Smooth muscle cell (in vitro differentiated cells): ENCODE measurements around the gene NALCN. TPM values are rescaled to one million over a fixed set of nuclear protein-coding genes. Genes with fewer than 3 reads are reported as not detected.

Source experiments
- DNase-seq: peaks from one replicate; lab custom pipeline; 2025; ENCODE audit not compliant: unreplicated experiment; lab: John Stamatoyannopoulos, UW
- H2AFZ ChIP-seq: fragments of 200-600 bp; sonication (generic); 2 replicates; pipeline ENCODE4 v1.6.0; 2016; ENCODE audit warnings: antibody characterized with exemption, low read depth, mild to moderate bottlenecking
- H3F3A ChIP-seq: fragments of 200-600 bp; sonication (generic); 2 replicates; pipeline ENCODE4 v1.6.0; 2017; ENCODE audit warnings: antibody characterized with exemption, low read depth
- H3K27ac ChIP-seq: fragments of 200-600 bp; sonication (generic); 2 replicates; pipeline ENCODE4 v1.5.1; 2016; ENCODE audit warnings: low read depth, mild to moderate bottlenecking
- H3K27me3 ChIP-seq: fragments of 200-600 bp; sonication (generic); 2 replicates; pipeline ENCODE4 v1.6.1; 2016; ENCODE audit warnings: low read depth, mild to moderate bottlenecking
- H3K36me3 ChIP-seq: fragments of 200-600 bp; sonication (generic); 2 replicates; pipeline ENCODE4 v1.5.1; 2016; ENCODE audit warnings: low read depth
- H3K4me1 ChIP-seq: fragments of 200-600 bp; sonication (generic); 2 replicates; pipeline ENCODE4 v1.5.1; 2016; ENCODE audit warnings: low read depth
- H3K4me2 ChIP-seq: fragments of 200-600 bp; sonication (generic); 2 replicates; pipeline ENCODE4 v1.6.0; 2016; ENCODE audit warnings: mild to moderate bottlenecking
- H3K4me3 ChIP-seq: fragments of 200-600 bp; sonication (generic); 2 replicates; pipeline ENCODE4 v1.5.1; 2016; ENCODE audit warnings: mild to moderate bottlenecking
- H3K79me2 ChIP-seq: fragments of 200-600 bp; sonication (generic); 2 replicates; pipeline ENCODE4 v1.6.0; 2016; ENCODE audit warnings: low read depth, mild to moderate bottlenecking
- H3K9ac ChIP-seq: fragments of 200-600 bp; sonication (generic); 2 replicates; pipeline ENCODE4 v1.6.0; 2016; ENCODE audit warnings: low read depth
- H3K9me3 ChIP-seq: fragments of 200-600 bp; sonication (generic); replicated peaks from 2 replicates; pipeline ENCODE4 v1.5.1; 2016; ENCODE audit warnings: low read depth
- H4K20me1 ChIP-seq: fragments of 200-600 bp; sonication (generic); 2 replicates; pipeline ENCODE4 v1.6.0; 2016; ENCODE audit warnings: low read depth
- whole genome bisulfite sequencing: methylation state at CpG from one replicate; pipeline ENCODE4 v1.1.7; 2016; ENCODE audit warnings: low lambda C conversion rate; 5-methylcytosine and 5-hydroxymethylcytosine counted together
- polyA plus RNA-seq: library from polyadenylated mRNA; unstranded; fragments of >200 nt; fragmentation: Nextera tagmentation; extraction: Ambion mirVana; gene quantifications from 2 replicates; pipeline ENCODE4 v1.2.1, GENCODE V29; 2016
- total RNA-seq: library from RNA; depleted of rRNA; stranded (reverse); fragments of >200 nt; gene quantifications from 2 replicates; pipeline ENCODE4 v1.2.3, GENCODE V29; 2014
- TF ChIP-seq, protein P1 (sequence below): fragments of 200-600 bp; sonication (generic); IDR thresholded peaks from 2 replicates; pipeline ENCODE4 v1.5.1; 2017; ENCODE audit warnings: borderline replicate concordance, mild to moderate bottlenecking, antibody characterized with exemption; ENCODE audit not compliant: insufficient read depth, poor library complexity, severe bottlenecking

The NALCN gene
- total and polyA plus RNA-seq, 2 experiments from 2014 or later = 4.1 to 6.0 TPM

DNA sequence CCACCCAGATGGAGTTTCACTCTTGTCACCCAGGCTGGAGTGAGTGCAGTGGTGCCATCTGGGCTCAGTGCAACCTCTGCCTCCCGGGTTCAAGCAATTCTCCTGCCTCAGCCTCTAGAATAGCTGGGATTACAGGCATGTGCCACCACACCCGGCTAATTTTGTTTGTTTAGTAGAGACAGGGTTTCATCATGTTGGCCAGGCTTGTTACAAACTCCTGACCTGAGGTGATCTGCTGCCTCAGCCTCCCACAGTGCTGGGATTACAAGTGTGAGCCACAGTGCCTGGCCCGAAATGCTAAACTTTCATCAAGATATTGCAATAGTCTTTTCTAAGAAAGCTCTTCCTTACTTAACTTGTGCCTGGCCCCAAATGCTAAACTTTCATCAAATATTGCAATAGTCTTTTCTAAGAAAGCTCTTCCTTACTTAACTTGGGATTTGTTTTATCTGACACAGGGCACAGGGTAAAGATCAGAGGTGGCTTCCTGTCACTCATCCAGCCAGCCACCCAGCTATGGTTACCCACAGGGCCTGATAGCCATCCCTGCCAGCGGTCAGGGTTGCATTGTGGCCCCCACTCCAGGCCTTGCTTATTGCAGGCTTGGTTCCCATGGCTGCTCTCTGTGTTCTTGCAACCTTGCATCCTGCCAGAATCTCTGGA, 389.4 kb downstream of the NALCN start:
- Histone ChIP-seq H3K9ac (no peak overlapping the region), H3K4me1 (no peaks in the 10 kb centered on the region), H3K79me2 (no peaks in the 10 kb centered on the region), H3K36me3 (no peaks in the 10 kb centered on the region), H3K27ac (no peak overlapping the region), H4K20me1 (no peaks in the 10 kb centered on the region), H3K4me2 (no peak overlapping the region), H3K4me3 (no peak overlapping the region), H2AFZ (no peak overlapping the region), H3K27me3 (peaks cover 7% of the 10 kb centered on the region), H3F3A (no peaks in the 10 kb centered on the region), H3K9me3 (no peaks in the 10 kb centered on the region)
- TF ChIP-seq, protein P1, sequence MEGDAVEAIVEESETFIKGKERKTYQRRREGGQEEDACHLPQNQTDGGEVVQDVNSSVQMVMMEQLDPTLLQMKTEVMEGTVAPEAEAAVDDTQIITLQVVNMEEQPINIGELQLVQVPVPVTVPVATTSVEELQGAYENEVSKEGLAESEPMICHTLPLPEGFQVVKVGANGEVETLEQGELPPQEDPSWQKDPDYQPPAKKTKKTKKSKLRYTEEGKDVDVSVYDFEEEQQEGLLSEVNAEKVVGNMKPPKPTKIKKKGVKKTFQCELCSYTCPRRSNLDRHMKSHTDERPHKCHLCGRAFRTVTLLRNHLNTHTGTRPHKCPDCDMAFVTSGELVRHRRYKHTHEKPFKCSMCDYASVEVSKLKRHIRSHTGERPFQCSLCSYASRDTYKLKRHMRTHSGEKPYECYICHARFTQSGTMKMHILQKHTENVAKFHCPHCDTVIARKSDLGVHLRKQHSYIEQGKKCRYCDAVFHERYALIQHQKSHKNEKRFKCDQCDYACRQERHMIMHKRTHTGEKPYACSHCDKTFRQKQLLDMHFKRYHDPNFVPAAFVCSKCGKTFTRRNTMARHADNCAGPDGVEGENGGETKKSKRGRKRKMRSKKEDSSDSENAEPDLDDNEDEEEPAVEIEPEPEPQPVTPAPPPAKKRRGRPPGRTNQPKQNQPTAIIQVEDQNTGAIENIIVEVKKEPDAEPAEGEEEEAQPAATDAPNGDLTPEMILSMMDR = no peak
- no peak for DNase-seq
- 89% methylated on average over 4 of the region's 4 CpGs for WGBS

DNA sequence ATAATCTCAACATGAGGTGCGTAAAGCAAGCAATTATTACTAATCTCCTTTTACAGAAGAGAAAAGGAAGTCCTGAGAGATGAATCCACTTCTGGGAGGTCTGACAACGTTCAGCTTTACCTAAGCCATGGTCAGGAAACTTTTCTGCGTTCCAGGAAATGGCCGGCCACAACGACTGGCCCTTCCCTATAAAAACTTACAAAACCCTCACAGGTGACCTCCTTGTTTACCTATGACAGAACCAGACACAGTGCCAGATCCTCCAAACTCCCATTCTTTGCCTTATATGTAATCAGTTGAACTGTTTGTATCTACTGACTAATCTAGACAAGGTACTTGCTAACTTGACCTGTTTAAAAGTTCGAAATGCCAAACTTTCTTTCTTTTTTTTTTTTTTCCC, 390.0 kb downstream of the NALCN start:
- H3K79me2 ChIP-seq = no peaks in the 10 kb centered on the region
- H3K27me3 ChIP-seq = peaks cover 7% of the 10 kb centered on the region
- H3K9me3 ChIP-seq = no peaks in the 10 kb centered on the region
- no peak overlapping the region for H3K4me3 ChIP-seq
- H3K4me2 ChIP-seq = no peak overlapping the region
- H3K27ac ChIP-seq = no peak overlapping the region
- H3K36me3 ChIP-seq = no peaks in the 10 kb centered on the region
- no peaks in the 10 kb centered on the region for H4K20me1 ChIP-seq
- no peak overlapping the region for H2AFZ ChIP-seq
- no peaks in the 10 kb centered on the region for H3F3A ChIP-seq
- 77% methylated on average over 6 of the region's 6 CpGs for WGBS
- H3K4me1 ChIP-seq = no peaks in the 10 kb centered on the region
- no peak overlapping the region for H3K9ac ChIP-seq
- DNase-seq = no peak
- TF ChIP-seq, protein P1 = no peak

DNA sequence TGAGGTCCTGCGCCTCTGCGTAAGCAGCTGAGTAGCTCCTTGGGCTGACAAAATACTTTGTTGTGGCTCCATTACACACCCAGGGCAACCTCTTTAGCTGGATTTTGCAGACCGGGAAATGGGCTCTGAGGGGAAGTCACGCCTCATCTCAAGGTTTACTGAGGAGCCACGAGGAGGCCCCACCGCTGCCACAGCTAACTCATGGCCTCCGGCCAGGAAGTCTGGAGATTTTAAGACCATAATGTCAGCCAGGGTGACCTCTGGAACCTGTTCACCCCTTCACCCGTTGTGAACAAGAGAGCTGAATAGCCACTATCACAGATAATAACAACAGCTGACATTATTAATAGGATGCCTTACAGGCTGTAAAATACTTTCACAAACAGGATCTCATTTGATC, 390.4 kb downstream of the NALCN start:
- no peak overlapping the region for H3K27ac ChIP-seq
- H2AFZ ChIP-seq = no peak overlapping the region

More for the DNA sequence above, 390.4 kb downstream of the NALCN start:
- Histone ChIP-seq H3K4me2 (no peak overlapping the region), H3F3A (no peaks in the 10 kb centered on the region), H3K27me3 (peaks cover 7% of the 10 kb centered on the region), H3K79me2 (no peaks in the 10 kb centered on the region), H3K36me3 (no peaks in the 10 kb centered on the region), H3K9ac (no peak overlapping the region), H3K9me3 (no peaks in the 10 kb centered on the region), H3K4me1 (no peaks in the 10 kb centered on the region), H3K4me3 (no peak overlapping the region), H4K20me1 (no peaks in the 10 kb centered on the region)
- TF ChIP-seq, protein P1 = no peak
- 64% methylated on average over 8 of the region's 8 CpGs for WGBS
- no peak for DNase-seq
